CD14-positive monocyte (primary cell): Measurements from ENCODE around the gene CHD2. TPM values are rescaled to one million over a fixed set of nuclear protein-coding genes. Genes with fewer than 3 reads are reported as not detected.

Experiments used
- DNase-seq, 3 donors: peaks; one replicate each; pipeline ENCODE4 v3.0.0-alpha.2; 2011 to 2022
- H2AFZ ChIP-seq: 2 replicates; pipeline ENCODE4 v1.6.0; 2012; ENCODE audit warnings: mild to moderate bottlenecking, low read depth, low read length, inconsistent platforms; ENCODE audit not compliant: insufficient read depth, poor library complexity, severe bottlenecking
- H3K27ac ChIP-seq, 2 donors: 1 replicate in 1 of 2; 2 replicates in 1 of 2; pipeline ENCODE4 v1.5.1; 2012 to 2013; ENCODE audit warnings: low read length in 2 of 2, control low read depth in 1 of 2, inconsistent platforms in 1 of 2, low read depth in 1 of 2, mild to moderate bottlenecking in 1 of 2
- H3K27me3 ChIP-seq, 2 donors: one replicate each; pipeline versions ENCODE4 v1.6.0 to v1.6.1; 2011 to 2013; ENCODE audit warnings: low read length in 2 of 2; ENCODE audit not compliant: control insufficient read depth in 2 of 2, insufficient read depth in 2 of 2
- H3K36me3 ChIP-seq, 2 donors: replicated peaks in 1 of 2; 1 replicate in 1 of 2; 2 replicates in 1 of 2; pipeline versions ENCODE4 v1.5.1 to v1.6.1; 2012 to 2013; ENCODE audit warnings: low read length in 2 of 2, control low read depth in 1 of 2, inconsistent platforms in 1 of 2, mild to moderate bottlenecking in 1 of 2; ENCODE audit not compliant: insufficient read depth in 2 of 2, control insufficient read depth in 1 of 2
- H3K4me1 ChIP-seq, 2 donors: 1 replicate in 1 of 2; 2 replicates in 1 of 2; pipeline versions ENCODE4 v1.5.1 to v1.6.1; 2012 to 2013; ENCODE audit warnings: low read length in 2 of 2, control low read depth in 1 of 2, inconsistent platforms in 1 of 2, mild to moderate bottlenecking in 1 of 2, moderate library complexity in 1 of 2; ENCODE audit not compliant: insufficient read depth in 2 of 2, control insufficient read depth in 1 of 2
- H3K4me2 ChIP-seq: replicated peaks from 2 replicates; pipeline ENCODE3; 2012; ENCODE audit warnings: low read length, moderate library complexity, mild to moderate bottlenecking; ENCODE audit not compliant: poor library complexity, severe bottlenecking; ENCODE audit errors: extremely low read depth
- H3K4me3 ChIP-seq, 3 experiments: fragments of 200-600 bp in 1 of 3; sonication (generic) in 1 of 3; replicated peaks in 1 of 3; 1 replicate in 2 of 3; 2 replicates in 1 of 3; pipeline ENCODE4 v1.5.1; 2011 to 2013; ENCODE audit warnings: low read length in 3 of 3, mild to moderate bottlenecking in 3 of 3, control low read depth in 2 of 3, low read depth in 2 of 3, inconsistent platforms in 1 of 3, moderate library complexity in 1 of 3
- H3K79me2 ChIP-seq: 2 replicates; pipeline ENCODE4 v1.6.0; 2012; ENCODE audit warnings: mild to moderate bottlenecking, control low read depth, inconsistent platforms, low read length, moderate library complexity; ENCODE audit not compliant: insufficient read depth
- H3K9ac ChIP-seq: 2 replicates; pipeline ENCODE4 v1.6.0; 2017; ENCODE audit warnings: low read length, mild to moderate bottlenecking; ENCODE audit not compliant: insufficient read depth, poor library complexity, severe bottlenecking
- H3K9me3 ChIP-seq, 2 donors: replicated peaks in 1 of 2; 1 replicate in 1 of 2; 2 replicates in 1 of 2; pipeline versions ENCODE4 v1.5.1 to v1.6.1; 2012 to 2013; ENCODE audit warnings: low read length in 2 of 2, control low read depth in 1 of 2; ENCODE audit not compliant: control insufficient read depth in 1 of 2, insufficient read depth in 1 of 2
- H4K20me1 ChIP-seq: 2 replicates; pipeline ENCODE4 v1.6.0; 2012; ENCODE audit warnings: mild to moderate bottlenecking, low read length, control low read depth, moderate library complexity; ENCODE audit not compliant: insufficient read depth
- H3K27ac Mint-ChIP-seq, 7 donors: one replicate each; pipeline ENCODE4 v1.8.0; 2020; ENCODE audit warnings: mild to moderate bottlenecking in 7 of 7, mixed read lengths in 7 of 7, moderate library complexity in 6 of 7, inconsistent platforms in 2 of 7
- H3K27me3 Mint-ChIP-seq, 3 donors: one replicate each; pipeline ENCODE4 v1.8.0; 2021 to 2022; ENCODE audit warnings: low read depth in 3 of 3, mild to moderate bottlenecking in 3 of 3, mixed read lengths in 3 of 3, moderate library complexity in 3 of 3, inconsistent platforms in 1 of 3
- H3K36me3 Mint-ChIP-seq, 2 donors: one replicate each; pipeline ENCODE4 v1.8.0; 2020; ENCODE audit warnings: mixed read lengths in 2 of 2, inconsistent platforms in 1 of 2, mild to moderate bottlenecking in 1 of 2
- H3K4me1 Mint-ChIP-seq: one replicate; pipeline ENCODE4 v1.8.0; 2020; ENCODE audit warnings: mild to moderate bottlenecking, mixed read lengths
- H3K4me3 Mint-ChIP-seq, 2 donors: one replicate each; pipeline ENCODE4 v1.8.0; 2020; ENCODE audit warnings: mild to moderate bottlenecking in 2 of 2, mixed read lengths in 2 of 2, moderate library complexity in 1 of 2
- H3K9me3 Mint-ChIP-seq, 7 donors: one replicate each; pipeline ENCODE4 v1.8.0; 2020 to 2022; ENCODE audit warnings: mixed read lengths in 7 of 7, mild to moderate bottlenecking in 6 of 7, moderate library complexity in 6 of 7, inconsistent platforms in 2 of 7
- WGBS: methylation state at CpG from one replicate; pipeline ENCODE4 v1.1.5; 2013; ENCODE audit warnings: missing lambda C conversion rate; ENCODE audit not compliant: insufficient coverage; 5-methylcytosine and 5-hydroxymethylcytosine counted together
- intact Hi-C, 2 donors: fragments of 100-400 bp; cut with micrococcal nuclease; formaldehyde crosslinking; loops; one replicate each; pipeline versions ENCODE4 v1.15.0 to v1.15.1; 2023
- polyA plus RNA-seq, 3 donors: library from polyadenylated mRNA; depleted of rRNA in 1 of 3; unstranded in 2 of 3; stranded (reverse) in 1 of 3; fragments of 300-500 nt in 2 of 3; fragments of >200 nt in 1 of 3; fragmentation: Illumina TruSeq in 2 of 3; gene quantifications; 1 replicate in 2 of 3; 2 replicates in 1 of 3; pipeline ENCODE4 v1.2.3, GENCODE V29; 2012 to 2021
- TF ChIP-seq, protein P1 (sequence below): fragments of 200-600 bp; IDR thresholded peaks from one replicate; pipeline ENCODE4 v1.8.0; 2022; ENCODE audit warnings: antibody characterized with exemption, mild to moderate bottlenecking

Gene CHD2
- polyA plus RNA-seq, 3 donors = 9.6 to 61.2 (median 11.4) TPM

DNA sequence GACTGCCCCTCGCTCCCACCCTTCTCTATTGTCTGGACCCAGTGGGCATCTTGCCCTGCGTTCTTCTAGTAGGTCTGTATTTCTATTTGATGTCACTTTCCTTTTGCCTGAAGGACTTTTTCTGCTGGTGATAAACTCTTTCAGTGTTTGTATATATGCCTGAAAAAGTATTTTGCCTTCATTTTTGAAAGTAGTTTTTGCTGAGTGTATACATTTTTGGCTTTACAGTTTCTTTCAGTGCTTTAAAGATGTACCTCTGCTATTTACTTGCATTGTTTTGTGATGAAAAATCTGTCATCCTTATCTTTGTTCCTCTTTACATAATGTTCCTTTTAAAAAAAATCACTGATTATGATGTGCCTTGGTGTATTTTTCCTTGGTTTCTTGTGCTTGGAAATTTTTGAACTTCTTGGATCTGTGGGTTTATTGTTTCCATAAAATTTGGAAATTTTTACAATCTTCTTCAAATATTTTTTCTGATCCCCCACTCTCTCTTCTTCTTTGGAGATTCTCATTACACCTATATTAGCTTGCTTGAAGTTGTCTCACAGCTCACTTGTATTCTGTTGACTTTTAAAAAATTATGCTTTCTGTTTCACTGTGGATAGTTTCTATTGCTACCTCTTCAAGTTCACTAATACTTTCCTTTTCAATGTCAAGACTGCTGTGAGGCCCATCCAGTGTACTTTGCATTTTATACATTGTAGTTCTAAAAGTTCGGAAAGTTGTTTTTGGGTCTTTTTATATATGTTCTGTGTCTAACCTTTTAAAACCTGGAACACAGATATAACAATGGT is 121.0 kb downstream of the CHD2 start:
- no peaks in the 10 kb centered on the region for H3K9me3 Mint-ChIP-seq
- H3K79me2 ChIP-seq = peaks cover 22% of the 10 kb centered on the region
- no peak overlapping the region for H3K27ac ChIP-seq
- H3K4me1 ChIP-seq = peaks cover 20 to 22% of the 10 kb centered on the region in 2 donors
- no peak for DNase-seq
- TF ChIP-seq, protein P1, sequence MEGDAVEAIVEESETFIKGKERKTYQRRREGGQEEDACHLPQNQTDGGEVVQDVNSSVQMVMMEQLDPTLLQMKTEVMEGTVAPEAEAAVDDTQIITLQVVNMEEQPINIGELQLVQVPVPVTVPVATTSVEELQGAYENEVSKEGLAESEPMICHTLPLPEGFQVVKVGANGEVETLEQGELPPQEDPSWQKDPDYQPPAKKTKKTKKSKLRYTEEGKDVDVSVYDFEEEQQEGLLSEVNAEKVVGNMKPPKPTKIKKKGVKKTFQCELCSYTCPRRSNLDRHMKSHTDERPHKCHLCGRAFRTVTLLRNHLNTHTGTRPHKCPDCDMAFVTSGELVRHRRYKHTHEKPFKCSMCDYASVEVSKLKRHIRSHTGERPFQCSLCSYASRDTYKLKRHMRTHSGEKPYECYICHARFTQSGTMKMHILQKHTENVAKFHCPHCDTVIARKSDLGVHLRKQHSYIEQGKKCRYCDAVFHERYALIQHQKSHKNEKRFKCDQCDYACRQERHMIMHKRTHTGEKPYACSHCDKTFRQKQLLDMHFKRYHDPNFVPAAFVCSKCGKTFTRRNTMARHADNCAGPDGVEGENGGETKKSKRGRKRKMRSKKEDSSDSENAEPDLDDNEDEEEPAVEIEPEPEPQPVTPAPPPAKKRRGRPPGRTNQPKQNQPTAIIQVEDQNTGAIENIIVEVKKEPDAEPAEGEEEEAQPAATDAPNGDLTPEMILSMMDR = no peak
- H3K27me3 Mint-ChIP-seq = peaks cover 0 to 5% (median 0%) of the 10 kb centered on the region in 3 donors
- no peak overlapping the region for H3K4me2 ChIP-seq
- peaks cover 37% of the 10 kb centered on the region for H4K20me1 ChIP-seq
- peaks cover 75 to 91% of the 10 kb centered on the region in 2 donors for H3K36me3 ChIP-seq
- H3K9ac ChIP-seq = no peak overlapping the region
- intact Hi-C loops = loop anchor here in 1 of 2 donors (10.0 kb wide), 1 partner anchor 226 kb away; no protein-coding TSS in a partner anchor
- peaks cover 84 to 93% of the 10 kb centered on the region in 2 donors for H3K36me3 Mint-ChIP-seq
- H3K27me3 ChIP-seq = no peaks in the 10 kb centered on the region
- H3K4me1 Mint-ChIP-seq = peaks cover 37% of the 10 kb centered on the region
- H3K4me3 ChIP-seq = no peak overlapping the region
- WGBS = no CpG with 5 or more reads among the region's 3 CpGs
- no peaks in the 10 kb centered on the region for H3K9me3 ChIP-seq
- no peak overlapping the region for H3K4me3 Mint-ChIP-seq
- H2AFZ ChIP-seq = no peak overlapping the region
- H3K27ac Mint-ChIP-seq = peak overlapping the region in 1 of 7 donors; percentile 38

DNA sequence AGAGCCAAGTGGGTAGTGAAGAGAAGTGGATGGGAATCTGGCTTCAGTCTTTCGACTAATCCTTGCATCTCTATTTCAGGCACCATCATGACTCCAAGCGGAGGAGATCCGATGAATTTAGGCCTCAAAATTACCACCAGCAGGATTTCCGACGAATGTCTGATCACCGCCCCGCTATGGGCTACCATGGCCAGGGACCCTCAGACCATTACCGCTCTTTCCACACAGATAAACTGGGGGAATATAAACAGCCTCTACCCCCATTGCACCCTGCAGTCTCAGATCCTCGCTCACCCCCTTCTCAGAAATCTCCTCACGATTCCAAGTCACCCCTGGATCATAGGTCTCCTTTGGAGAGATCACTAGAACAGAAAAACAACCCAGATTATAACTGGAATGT is 124.2 kb downstream of the CHD2 start:
- Histone ChIP-seq H3K4me2 (no peak overlapping the region), H3K36me3 (peaks cover 50 to 60% of the 10 kb centered on the region in 2 donors), H3K9me3 (no peaks in the 10 kb centered on the region), H3K9ac (peak overlapping the region; percentile 44), H3K79me2 (peaks cover 26% of the 10 kb centered on the region), H3K27ac (peak overlapping the region in 1 of 2 donors; percentile 87), H3K27me3 (no peaks in the 10 kb centered on the region), H3K4me3 (no peak overlapping the region), H4K20me1 (peaks cover 36% of the 10 kb centered on the region), H3K4me1 (peaks cover 50 to 51% of the 10 kb centered on the region in 2 donors), H2AFZ (no peak overlapping the region)
- Mint-ChIP-seq H3K36me3 (peaks cover 69 to 76% of the 10 kb centered on the region in 2 donors), H3K9me3 (peaks cover 0 to 5% (median 2%) of the 10 kb centered on the region in 7 donors), H3K4me3 (no peak overlapping the region), H3K27ac (peak overlapping the region in 5 of 7 donors; percentile 38 to 93 (median 78)), H3K4me1 (peaks cover 55% of the 10 kb centered on the region), H3K27me3 (peaks cover 0 to 5% (median 0%) of the 10 kb centered on the region in 3 donors)
- intact Hi-C loops = loop anchor here in 1 of 2 donors (10.0 kb wide), 1 partner anchor 229 kb away; no protein-coding TSS in a partner anchor
- TF ChIP-seq, protein P1 = no peak
- no peak for DNase-seq
- 97% methylated on average over 9 of the region's 10 CpGs for WGBS
